Activated CD8-positive, alpha-beta memory T cell treated with anti-CD3 and anti-CD28 coated beads, Interleukin-2, amount 50 U/mL, for 4 hours (primary cell): ENCODE data around the gene CYTIP.

Experiments used
- DNase-seq: peaks from one replicate; pipeline ENCODE4 v3.0.0-alpha.2; 2020

The CYTIP gene

GRCh38 chr2:157443795-157444640 lies at the start of gene CYTIP:
CYTIP (minus strand) TSS chr2:157444089; CDS start chr2:157444020, 69 bp downstream.
- peak; percentile 52 for DNase-seq

GRCh38 chr2:157492189-157492773 lies 48.4 kb upstream of the CYTIP start:
- DNase-seq = peak; percentile 77

GRCh38 chr2:157489983-157490382 lies 46.1 kb upstream of the CYTIP start:
- no peak for DNase-seq

- no peak for DNase-seq
Observed at GRCh38 chr2:157488877-157489276, 45.0 kb upstream of the CYTIP start.

- no peak for DNase-seq
Observed at GRCh38 chr2:157487747-157488146, 43.9 kb upstream of the CYTIP start.

- no peak for DNase-seq
Observed at GRCh38 chr2:157487271-157487610, 43.4 kb upstream of the CYTIP start.

GRCh38 chr2:157486596-157487270 lies 42.8 kb upstream of the CYTIP start:
- DNase-seq = no peak

GRCh38 chr2:157480182-157480961 lies 36.5 kb upstream of the CYTIP start:
- no peak for DNase-seq

GRCh38 chr2:157479081-157480027 lies 35.5 kb upstream of the CYTIP start:
- no peak for DNase-seq

- DNase-seq = no peak
Observed at GRCh38 chr2:157477919-157478318, 34.0 kb upstream of the CYTIP start.

- no peak for DNase-seq
Observed at GRCh38 chr2:157476953-157477709, 33.2 kb upstream of the CYTIP start.

- DNase-seq = no peak
Observed at GRCh38 chr2:157475722-157476390, 32.0 kb upstream of the CYTIP start.

GRCh38 chr2:157473581-157473980 lies 29.7 kb upstream of the CYTIP start:
- DNase-seq = no peak

- no peak for DNase-seq
Observed at GRCh38 chr2:157471078-157471477, 27.2 kb upstream of the CYTIP start.

GRCh38 chr2:157470321-157470720 lies 26.4 kb upstream of the CYTIP start:
- no peak for DNase-seq

- no peak for DNase-seq
Observed at GRCh38 chr2:157469726-157470125, 25.8 kb upstream of the CYTIP start.

GRCh38 chr2:157468931-157469708 lies 25.2 kb upstream of the CYTIP start:
- no peak for DNase-seq

GRCh38 chr2:157466764-157467163 lies 22.9 kb upstream of the CYTIP start:
- DNase-seq = peak; percentile 20

- no peak for DNase-seq
Observed at GRCh38 chr2:157465554-157465953, 21.7 kb upstream of the CYTIP start.

GRCh38 chr2:157463002-157463401 lies 19.1 kb upstream of the CYTIP start:
- DNase-seq = no peak
